K562 (cell line): Measurements from ENCODE around the gene AKT2. TPM values are rescaled to one million over a fixed set of nuclear protein-coding genes. Genes with fewer than 3 reads are reported as not detected.

ENCODE experiments used
- ATAC-seq: fragments of 200-7000 bp; cut with Tn5 transposase; 3 replicates; pipeline ENCODE4 v1.9.1; 2020; ENCODE audit warnings: moderate library complexity
- BruUV-seq: library from RNA; stranded (reverse); fragments of 400-500 nt; replicated peaks from 2 replicates; lab custom pipeline; 2021; lab: Mats Ljungman, UMichigan
- CTCF ChIA-PET: fragments of 300-600 bp; formaldehyde crosslinking; extraction: SDS; loops from one replicate; lab custom pipeline; 2021; ENCODE audit warnings: low intra/inter-chr PET ratio; lab: Yijun Ruan, JAX
- POLR2A ChIA-PET: fragments of 300-600, 350-650 bp; sonication (Branson Sonifier 250); formaldehyde crosslinking; extraction: SDS; loops from one replicate; lab custom pipeline; 2021; ENCODE audit warnings: antibody characterized with exemption, inconsistent platforms; lab: Yijun Ruan, JAX
- DNase-seq, 4 experiments: peaks; one replicate each; pipeline versions ENCODE4 v3.0.0 to v3.0.0-alpha.2; 2011 to 2018; ENCODE audit warnings: low spot score in 3 of 4, mixed read lengths in 3 of 4; ENCODE audit errors: extremely low read depth in 1 of 4
- FAIRE-seq: peaks from 2 replicates; lab custom pipeline; 2011; peaks lifted over from hg19 to GRCh38; lab: Jason Lieb, UNC
- H2AFZ ChIP-seq: 2 replicates; pipeline ENCODE4 v1.6.0; 2011; ENCODE audit warnings: low read depth, low read length, control low read depth, inconsistent platforms
- H3K27ac ChIP-seq: fragments of 200-600 bp; 3 replicates; pipeline ENCODE4 v1.8.0; 2011; ENCODE audit warnings: low read depth, mild to moderate bottlenecking, control low read depth, inconsistent platforms, low read length, moderate library complexity, mixed read lengths; ENCODE audit errors: extremely low read depth
- H3K27me3 ChIP-seq, 2 experiments: fragments of 300-600 bp in 1 of 2; 2 replicates in 1 of 2; 3 replicates in 1 of 2; pipeline versions ENCODE4 v1.6.0 to v1.8.0; 2011; ENCODE audit warnings: inconsistent platforms in 2 of 2, low read length in 2 of 2, mild to moderate bottlenecking in 1 of 2, mixed read lengths in 1 of 2, moderate library complexity in 1 of 2; ENCODE audit not compliant: control insufficient read depth in 2 of 2, insufficient read depth in 2 of 2
- H3K36me3 ChIP-seq: fragments of 300-600 bp; 3 replicates; pipeline ENCODE4 v1.8.0; 2011; ENCODE audit warnings: mild to moderate bottlenecking, low read length, inconsistent platforms; ENCODE audit not compliant: control insufficient read depth, insufficient read depth
- H3K4me1 ChIP-seq, 2 experiments: fragments of 200-600 bp in 1 of 2; replicated peaks in 1 of 2; 2 replicates in 1 of 2; 3 replicates in 1 of 2; pipeline versions ENCODE4 v1.5.1 to v1.8.0; 2011; ENCODE audit warnings: inconsistent platforms in 2 of 2, low read length in 2 of 2, mild to moderate bottlenecking in 1 of 2, mixed read lengths in 1 of 2, moderate library complexity in 1 of 2; ENCODE audit not compliant: control insufficient read depth in 2 of 2, insufficient read depth in 2 of 2
- H3K4me2 ChIP-seq: 2 replicates; pipeline ENCODE4 v1.6.1; 2011; ENCODE audit warnings: low read length, control low read depth, inconsistent platforms, mixed read lengths; ENCODE audit not compliant: insufficient read depth
- H3K4me3 ChIP-seq: fragments of 200-600 bp; sonication (generic), shearing (Covaris generic); 2 replicates; pipeline ENCODE4 v1.5.1; 2016; ENCODE audit warnings: control low read depth, inconsistent platforms
- H3K79me2 ChIP-seq: fragments of 200-600 bp; 3 replicates; pipeline ENCODE4 v1.8.0; 2011; ENCODE audit warnings: low read length, inconsistent platforms; ENCODE audit not compliant: control insufficient read depth, insufficient read depth
- H3K9ac ChIP-seq, 2 experiments: 2 replicates each; pipeline versions ENCODE4 v1.6.0 to v1.6.1; 2011; ENCODE audit warnings: low read depth in 2 of 2, low read length in 2 of 2, control low read depth in 1 of 2, inconsistent platforms in 1 of 2, mild to moderate bottlenecking in 1 of 2, mixed read lengths in 1 of 2; ENCODE audit not compliant: insufficient read depth in 1 of 2
- H3K9me1 ChIP-seq: one replicate; pipeline ENCODE4 v1.6.0; 2011; ENCODE audit warnings: inconsistent platforms, mild to moderate bottlenecking, low read length, moderate library complexity; ENCODE audit not compliant: control insufficient read depth, insufficient read depth
- H3K9me3 ChIP-seq: replicated peaks from 2 replicates; pipeline ENCODE4 v1.5.1; 2011; ENCODE audit warnings: low read depth, low read length, inconsistent platforms; ENCODE audit not compliant: control insufficient read depth, insufficient read depth
- H4K20me1 ChIP-seq: replicated peaks from 2 replicates; pipeline ENCODE4 v1.6.1; 2011; ENCODE audit warnings: low read length, inconsistent platforms, mixed read lengths; ENCODE audit not compliant: control insufficient read depth, insufficient read depth
- CBFA2T2 ChIP-seq: fragments of 450-650 bp; conservative IDR thresholded peaks from 2 replicates; pipeline ENCODE4 v1.6.1; 2017; ENCODE audit warnings: mild to moderate bottlenecking
- DACH1 ChIP-seq: fragments of 450-650 bp; IDR thresholded peaks from 2 replicates; pipeline ENCODE4 v1.6.1; 2018; ENCODE audit not compliant: partially characterized antibody
- HMG20A ChIP-seq: fragments of 450-650 bp; formaldehyde crosslinking; conservative IDR thresholded peaks from 2 replicates; pipeline ENCODE4 v1.4.0; 2020; ENCODE audit warnings: mild to moderate bottlenecking, mixed read lengths
- HNRNPL ChIP-seq: fragments of 200-400 bp; formaldehyde crosslinking; IDR thresholded peaks from 2 replicates; pipeline ENCODE4 v1.6.1; 2017; ENCODE audit warnings: low read depth, mild to moderate bottlenecking, low read length
- RFX5 ChIP-seq: IDR thresholded peaks from 2 replicates; pipeline ENCODE4 v1.6.1; 2011; ENCODE audit warnings: low read depth, mild to moderate bottlenecking, improper control_type of control experiment, low read length
- ZNF384 ChIP-seq: IDR thresholded peaks from 2 replicates; pipeline ENCODE4 v1.6.1; 2012; ENCODE audit warnings: low read depth, low read length, improper control_type of control experiment
- ZNF41 ChIP-seq: fragments of 250-450 bp; sonication (Bioruptor Pico); conservative IDR thresholded peaks from 2 replicates; pipeline ENCODE4 v1.4.0; 2020; ENCODE audit warnings: mild to moderate bottlenecking
- WGBS: fragments of 100-300 bp; shearing (Covaris generic); methylation state at CpG from one replicate; pipeline ENCODE4 v1.1.6; 2016; ENCODE audit warnings: low coverage, mixed read lengths; ENCODE audit not compliant: insufficient coverage; ENCODE audit errors: missing lambda C conversion rate; 5-methylcytosine and 5-hydroxymethylcytosine counted together
- in situ Hi-C: fragments of 300-500 bp; cut with MboI; formaldehyde crosslinking; loops from 4 replicates; pipeline ENCODE4 v1.15.0; 2018; ENCODE audit warnings: inconsistent platforms, mixed read lengths
- intact Hi-C: fragments of 100-400 bp; cut with micrococcal nuclease; formaldehyde crosslinking; loops from 2 replicates; pipeline ENCODE4 v1.14.2; 2022
- polyA plus RNA-seq, 8 experiments: library from polyadenylated mRNA; depleted of rRNA in 4 of 8; stranded (reverse) in 5 of 8; unstranded in 3 of 8; fragments of >200 nt; fragmentation: Nextera tagmentation in 2 of 8; fragmentation: Illumina TruSeq in 1 of 8; extraction: Ambion mirVana in 2 of 8; extraction: Trizol in 1 of 8; gene quantifications; 2 replicates each; pipeline versions ENCODE4 v1.2.1 to v1.2.3, GENCODE V29; 2011 to 2014; ENCODE audit warnings: inconsistent platforms in 1 of 8, missing spikeins in 1 of 8
- total RNA-seq, 7 experiments: library from RNA; depleted of rRNA in 6 of 7; stranded (reverse); fragments of >200 nt in 6 of 7; fragmentation: Illumina TruSeq in 2 of 7; extraction: Trizol in 2 of 7; gene quantifications; 2 replicates each; pipeline versions ENCODE4 v1.2.1 to v1.2.3, GENCODE V29; 2011 to 2021; ENCODE audit warnings: low replicate concordance in 1 of 7
- TF ChIP-seq, protein P1 (sequence below), 2 experiments: IDR thresholded peaks; 2 replicates each; pipeline ENCODE4 v1.6.1; 2011; ENCODE audit warnings: borderline replicate concordance in 1 of 2, control low read depth in 1 of 2, low read depth in 1 of 2, low read length in 1 of 2, mild to moderate bottlenecking in 1 of 2, mixed read lengths in 1 of 2, moderate library complexity in 1 of 2; ENCODE audit not compliant: insufficient read depth in 1 of 2, insufficient read length in 1 of 2, poor library complexity in 1 of 2, severe bottlenecking in 1 of 2; ENCODE audit errors: extremely low read depth in 1 of 2
- TF ChIP-seq, protein P2 (sequence below): fragments of 250-450 bp; sonication (Bioruptor Pico); IDR thresholded peaks from 2 replicates; pipeline ENCODE4 v1.4.0; 2020; ENCODE audit warnings: mild to moderate bottlenecking

The AKT2 gene
- total and polyA plus RNA-seq, 9 of the 15 experiments (the other 6 are each of a cell fraction or from before 2014, with no cell fraction given) = 1.1 to 132 (median 67.7) TPM

DNA sequence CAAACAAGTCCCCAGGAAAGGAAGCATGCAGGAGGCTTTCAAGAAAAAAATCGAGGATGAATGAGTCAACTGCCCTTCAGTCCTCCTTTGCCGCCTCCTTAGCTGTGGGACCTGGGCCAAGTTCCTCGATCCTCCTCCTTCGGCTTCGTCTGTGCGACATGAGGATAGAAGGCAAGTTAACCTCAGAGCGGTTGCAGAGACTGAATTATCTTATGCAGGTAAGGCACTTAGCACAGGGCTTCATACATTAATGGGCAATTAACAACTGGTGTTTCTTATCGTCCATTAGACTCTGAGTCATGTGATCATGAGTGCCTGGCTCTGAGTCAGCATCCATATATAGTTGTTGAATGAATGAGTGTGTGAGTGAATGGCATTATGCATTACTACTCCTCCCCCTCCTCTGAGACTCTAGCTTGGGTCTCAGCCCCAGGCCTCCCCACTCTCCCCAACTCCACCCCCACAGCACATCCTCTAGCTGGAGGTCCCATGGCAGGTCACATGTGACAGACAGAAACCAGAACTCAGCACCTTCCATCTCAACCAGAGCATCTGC is 65.3 kb downstream of the AKT2 start:
- FAIRE-seq (peak; percentile 87), DNase-seq (peak in 2 of 4 experiments; percentile 38 to 64), ATAC-seq (peak; percentile 14; the same call in 2 of the 3 replicates)
- H3K36me3 ChIP-seq = no peaks in the 10 kb centered on the region
- H3K27me3 ChIP-seq = peaks cover 6 to 9% of the 10 kb centered on the region in 2 experiments; a peak in 2 of 5 replicates
- intact Hi-C loops = no loop called here
- H3K9ac ChIP-seq = no peak overlapping the region; a peak in 1 of 4 replicates
- peak overlapping the region; percentile 52 for H3K4me2 ChIP-seq
- H3K4me1 ChIP-seq = peaks cover 12 to 44% of the 10 kb centered on the region in 2 experiments; a peak in 4 of 5 replicates
- H3K27ac ChIP-seq = no peak overlapping the region; the same call in 2 of the 3 replicates
- peaks cover 4% of the 10 kb centered on the region; the same call in 1 of the 2 replicates for H3K9me3 ChIP-seq
- no peaks in the 10 kb centered on the region for H3K79me2 ChIP-seq
- POLR2A ChIA-PET = interaction anchor here (0.7 to 1.1 kb wide), 3 partner anchors 10 to 72 kb away, joined by 3 to 5 read pairs (median 3); no protein-coding TSS in a partner anchor
- BruUV-seq = no TSS peak
- peak overlapping the region; percentile 55; the same call in 1 of the 2 replicates for H2AFZ ChIP-seq
- WGBS = 0% methylated on average over 8 of the region's 8 CpGs
- H3K4me3 ChIP-seq = no peak overlapping the region
- H3K9me1 ChIP-seq = no peaks in the 10 kb centered on the region
- CTCF ChIA-PET = interaction anchor here (0.7 to 3.3 kb wide), 3 partner anchors 79 to 426 kb away, joined by 3 to 24 read pairs (median 5); no protein-coding TSS in a partner anchor
- in situ Hi-C loops = loop anchor here (5.0 kb wide), 1 partner anchor 72 kb away; no protein-coding TSS in a partner anchor
- H4K20me1 ChIP-seq = peaks cover 5% of the 10 kb centered on the region
- TF ChIP-seq, protein P1, sequence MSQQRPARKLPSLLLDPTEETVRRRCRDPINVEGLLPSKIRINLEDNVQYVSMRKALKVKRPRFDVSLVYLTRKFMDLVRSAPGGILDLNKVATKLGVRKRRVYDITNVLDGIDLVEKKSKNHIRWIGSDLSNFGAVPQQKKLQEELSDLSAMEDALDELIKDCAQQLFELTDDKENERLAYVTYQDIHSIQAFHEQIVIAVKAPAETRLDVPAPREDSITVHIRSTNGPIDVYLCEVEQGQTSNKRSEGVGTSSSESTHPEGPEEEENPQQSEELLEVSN (IDR thresholded peaks at IDR 0.05; ENCODE audit: borderline replicate concordance in 1 of 2, extremely low read depth in 1 of 2, insufficient read depth in 1 of 2, insufficient read length in 1 of 2, low read depth in 1 of 2, low read length in 1 of 2, poor library complexity in 1 of 2, severe bottlenecking in 1 of 2) = peak in 1 of 2 experiments; percentile 88
- TF ChIP-seq CBFA2T2 = peak; percentile 33; the same call in 1 of the 2 replicates
- no peak for TF ChIP-seq HNRNPL
- TF ChIP-seq, protein P2, sequence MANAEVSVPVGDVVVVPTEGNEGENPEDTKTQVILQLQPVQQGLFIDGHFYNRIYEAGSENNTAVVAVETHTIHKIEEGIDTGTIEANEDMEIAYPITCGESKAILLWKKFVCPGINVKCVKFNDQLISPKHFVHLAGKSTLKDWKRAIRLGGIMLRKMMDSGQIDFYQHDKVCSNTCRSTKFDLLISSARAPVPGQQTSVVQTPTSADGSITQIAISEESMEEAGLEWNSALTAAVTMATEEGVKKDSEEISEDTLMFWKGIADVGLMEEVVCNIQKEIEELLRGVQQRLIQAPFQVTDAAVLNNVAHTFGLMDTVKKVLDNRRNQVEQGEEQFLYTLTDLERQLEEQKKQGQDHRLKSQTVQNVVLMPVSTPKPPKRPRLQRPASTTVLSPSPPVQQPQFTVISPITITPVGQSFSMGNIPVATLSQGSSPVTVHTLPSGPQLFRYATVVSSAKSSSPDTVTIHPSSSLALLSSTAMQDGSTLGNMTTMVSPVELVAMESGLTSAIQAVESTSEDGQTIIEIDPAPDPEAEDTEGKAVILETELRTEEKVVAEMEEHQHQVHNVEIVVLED (CRISPR knock-in tag) = no peak
- TF ChIP-seq RFX5 = no peak
- TF ChIP-seq ZNF384 = peak; percentile 32; the same call in 1 of the 2 replicates
- TF ChIP-seq HMG20A (CRISPR knock-in tag) = no peak
- TF ChIP-seq ZNF41 = no peak
- peak; percentile 87 for TF ChIP-seq DACH1
